H9 (cell line): ENCODE data around the gene GALNT5. TPM values are rescaled to one million over a fixed set of nuclear protein-coding genes. Genes with fewer than 3 reads are reported as not detected.
"Not testable (repeated sequence)": the region's sequence is repeated elsewhere in the genome, so short reads cannot be mapped to it uniquely, and the experiment has no call there.

Experiments used
- DNase-seq: peaks from one replicate; pipeline ENCODE4 v3.0.0-alpha.2; 2017
- H2AFZ ChIP-seq: one replicate; pipeline ENCODE4 v1.6.1; 2013; ENCODE audit warnings: mild to moderate bottlenecking, low read length, control low read depth, moderate library complexity
- H2AK5ac ChIP-seq: 2 replicates; pipeline ENCODE4 v1.6.1; 2013; ENCODE audit warnings: low read length, control low read depth, mixed read lengths; ENCODE audit not compliant: insufficient read length
- H2BK120ac ChIP-seq: one replicate; pipeline ENCODE4 v1.6.1; 2013; ENCODE audit warnings: low read depth, mild to moderate bottlenecking, low read length, control low read depth, inconsistent platforms; ENCODE audit not compliant: poor library complexity, severe bottlenecking
- H2BK12ac ChIP-seq: 2 replicates; pipeline ENCODE4 v1.6.1; 2013; ENCODE audit warnings: low read length, control low read depth, mixed read lengths, low read depth; ENCODE audit not compliant: insufficient read length
- H2BK15ac ChIP-seq: 2 replicates; pipeline ENCODE4 v1.6.1; 2013; ENCODE audit warnings: low read depth, low read length, control low read depth
- H2BK20ac ChIP-seq: one replicate; pipeline ENCODE4 v1.6.1; 2013; ENCODE audit warnings: low read depth, mild to moderate bottlenecking, low read length, control low read depth, inconsistent platforms; ENCODE audit not compliant: poor library complexity, severe bottlenecking
- H2BK5ac ChIP-seq: 2 replicates; pipeline ENCODE4 v1.6.1; 2013; ENCODE audit warnings: low read length, control low read depth, mixed read lengths; ENCODE audit not compliant: insufficient read length
- H3K14ac ChIP-seq: 2 replicates; pipeline ENCODE4 v1.6.1; 2013; ENCODE audit warnings: low read length, control low read depth; ENCODE audit not compliant: insufficient read depth
- H3K18ac ChIP-seq: 2 replicates; pipeline ENCODE4 v1.6.1; 2013; ENCODE audit warnings: low read depth, mild to moderate bottlenecking, mixed read lengths, low read length, control low read depth; ENCODE audit not compliant: insufficient read length
- H3K23ac ChIP-seq: 2 replicates; pipeline ENCODE4 v1.6.1; 2013; ENCODE audit warnings: low read length, control low read depth, mixed read lengths, low read depth; ENCODE audit not compliant: insufficient read length
- H3K23me2 ChIP-seq: 2 replicates; pipeline ENCODE4 v1.6.1; 2013; ENCODE audit warnings: low read depth, mild to moderate bottlenecking, mixed read lengths, low read length, control low read depth; ENCODE audit not compliant: insufficient read length, poor library complexity, severe bottlenecking
- H3K27ac ChIP-seq: 2 replicates; pipeline ENCODE4 v1.5.1; 2013; ENCODE audit warnings: low read length, control low read depth, mixed read lengths, low read depth; ENCODE audit not compliant: insufficient read length
- H3K27me3 ChIP-seq: 2 replicates; pipeline ENCODE4 v1.6.1; 2013; ENCODE audit warnings: low read length, control low read depth, inconsistent platforms; ENCODE audit not compliant: insufficient read depth
- H3K4ac ChIP-seq: 2 replicates; pipeline ENCODE4 v1.6.1; 2013; ENCODE audit warnings: low read depth, mild to moderate bottlenecking, control low read depth, inconsistent platforms, low read length, moderate library complexity
- H3K4me1 ChIP-seq: 2 replicates; pipeline ENCODE4 v1.6.1; 2013; ENCODE audit warnings: low read length, control low read depth, inconsistent platforms; ENCODE audit not compliant: insufficient read depth
- H3K4me2 ChIP-seq: 2 replicates; pipeline ENCODE4 v1.6.1; 2013; ENCODE audit warnings: low read length, control low read depth, mixed read lengths; ENCODE audit not compliant: insufficient read length, insufficient read depth
- H3K56ac ChIP-seq: 2 replicates; pipeline ENCODE4 v1.6.1; 2013; ENCODE audit warnings: low read depth, mild to moderate bottlenecking, mixed read lengths, low read length, control low read depth; ENCODE audit not compliant: insufficient read length
- H3K79me1 ChIP-seq: 2 replicates; pipeline ENCODE4 v1.6.1; 2013; ENCODE audit warnings: low read depth, mild to moderate bottlenecking, moderate library complexity, low read length, control low read depth, inconsistent platforms; ENCODE audit not compliant: insufficient read depth, poor library complexity, severe bottlenecking
- H3K79me2 ChIP-seq: 2 replicates; pipeline ENCODE4 v1.6.1; 2013; ENCODE audit warnings: low read length, control low read depth, inconsistent platforms; ENCODE audit not compliant: insufficient read depth
- H3K9ac ChIP-seq: 2 replicates; pipeline ENCODE4 v1.6.1; 2013; ENCODE audit warnings: low read length, control low read depth, mixed read lengths; ENCODE audit not compliant: insufficient read length; ENCODE audit errors: extremely low read depth
- H3K9me3 ChIP-seq: one replicate; pipeline ENCODE4 v1.6.1; 2013; ENCODE audit warnings: low read depth, low read length, inconsistent platforms; ENCODE audit not compliant: control insufficient read depth
- H3T11ph ChIP-seq: one replicate; pipeline ENCODE4 v1.6.1; 2013; ENCODE audit warnings: mild to moderate bottlenecking, low read length, control low read depth, inconsistent platforms
- H4K20me1 ChIP-seq: one replicate; pipeline ENCODE4 v1.6.1; 2013; ENCODE audit not compliant: control insufficient read depth, insufficient read length, insufficient read depth
- H4K5ac ChIP-seq: 2 replicates; pipeline ENCODE4 v1.6.1; 2013; ENCODE audit warnings: low read depth, mild to moderate bottlenecking, mixed read lengths, low read length, control low read depth; ENCODE audit not compliant: insufficient read length
- H4K8ac ChIP-seq: replicated peaks from 2 replicates; pipeline ENCODE4 v1.6.1; 2013; ENCODE audit warnings: low read length, control low read depth, mixed read lengths, low read depth; ENCODE audit not compliant: insufficient read length
- H4K91ac ChIP-seq: 2 replicates; pipeline ENCODE4 v1.6.1; 2013; ENCODE audit warnings: low read depth, mild to moderate bottlenecking, moderate library complexity, mixed read lengths, low read length, control low read depth; ENCODE audit not compliant: insufficient read length
- H3K27ac Mint-ChIP-seq, 3 experiments: 2 replicates in 2 of 3; 3 replicates in 1 of 3; pipeline ENCODE4 v1.8.0; 2020 to 2021; ENCODE audit warnings: mixed read lengths in 3 of 3, mild to moderate bottlenecking in 1 of 3, moderate library complexity in 1 of 3
- H3K27me3 Mint-ChIP-seq: 2 replicates; pipeline ENCODE4 v1.8.0; 2021; ENCODE audit warnings: low read depth, mild to moderate bottlenecking, moderate library complexity, mixed read lengths
- H3K36me3 Mint-ChIP-seq, 3 experiments: 2 replicates in 2 of 3; 3 replicates in 1 of 3; pipeline ENCODE4 v1.8.0; 2020 to 2021; ENCODE audit warnings: low read depth in 3 of 3, mixed read lengths in 3 of 3; ENCODE audit not compliant: insufficient read depth in 1 of 3
- H3K4me1 Mint-ChIP-seq, 2 experiments: 2 replicates each; pipeline ENCODE4 v1.8.0; 2020; ENCODE audit warnings: mixed read lengths in 2 of 2
- H3K4me3 Mint-ChIP-seq, 2 experiments: 2 replicates in 1 of 2; 3 replicates in 1 of 2; pipeline ENCODE4 v1.8.0; 2020 to 2021; ENCODE audit warnings: mild to moderate bottlenecking in 2 of 2, mixed read lengths in 2 of 2, moderate library complexity in 1 of 2
- H3K9me3 Mint-ChIP-seq, 2 experiments: 2 replicates in 1 of 2; 3 replicates in 1 of 2; pipeline ENCODE4 v1.8.0; 2020; ENCODE audit warnings: mild to moderate bottlenecking in 2 of 2, mixed read lengths in 2 of 2, moderate library complexity in 1 of 2
- WGBS: extraction: QIAGEN DNeasy Blood & Tissue Kit; methylation state at CpG from one replicate; pipeline ENCODE4 v1.1.7; 2013; ENCODE audit warnings: missing lambda C conversion rate, low lambda C conversion rate, mixed read lengths; ENCODE audit not compliant: insufficient read length; ENCODE audit errors: extremely low coverage; 5-methylcytosine and 5-hydroxymethylcytosine counted together
- total RNA-seq: library from RNA; stranded (reverse); gene quantifications from 2 replicates; pipeline ENCODE4 v1.2.1, GENCODE V29; 2021
- TF ChIP-seq, protein P1 (sequence below): fragments of 200-600 bp; sonication (generic); conservative IDR thresholded peaks from 3 replicates; pipeline ENCODE4 v1.8.0; 2021; ENCODE audit warnings: antibody characterized with exemption, mild to moderate bottlenecking

GALNT5 gene
- total RNA-seq, 1 experiment from 2014 or later: 0.17 TPM

DNA sequence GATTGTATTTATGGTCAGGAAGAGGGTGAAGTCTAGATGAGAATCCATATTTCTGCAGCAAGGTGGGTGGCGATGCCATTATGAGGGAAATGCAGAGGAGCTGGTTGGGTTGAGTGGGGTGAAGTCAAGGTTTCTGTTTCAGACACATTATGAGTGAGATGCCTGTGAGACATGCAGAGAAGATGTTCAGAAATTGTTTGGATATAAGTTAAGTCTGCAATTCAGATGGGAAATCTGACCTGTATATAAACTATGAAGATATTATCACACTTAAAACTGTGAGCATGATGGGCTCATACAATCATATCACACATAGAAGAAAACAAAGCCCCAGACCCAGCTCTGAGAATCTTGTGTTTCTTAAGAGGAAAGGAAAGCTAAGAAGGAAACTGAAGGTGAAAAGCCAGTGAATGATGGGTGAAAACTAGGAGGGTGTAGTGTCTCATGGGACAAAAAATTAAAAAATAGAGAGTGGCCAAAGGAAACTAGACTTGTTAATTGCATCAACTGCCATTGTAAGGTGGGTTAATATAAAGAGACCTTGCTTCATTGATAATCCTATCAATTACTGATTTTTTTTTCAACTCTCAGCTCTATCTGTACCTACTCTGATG lies 14.2 kb downstream of the GALNT5 start:
- H3K27me3 ChIP-seq: no peaks in the 10 kb centered on the region
- TF ChIP-seq, protein P1, sequence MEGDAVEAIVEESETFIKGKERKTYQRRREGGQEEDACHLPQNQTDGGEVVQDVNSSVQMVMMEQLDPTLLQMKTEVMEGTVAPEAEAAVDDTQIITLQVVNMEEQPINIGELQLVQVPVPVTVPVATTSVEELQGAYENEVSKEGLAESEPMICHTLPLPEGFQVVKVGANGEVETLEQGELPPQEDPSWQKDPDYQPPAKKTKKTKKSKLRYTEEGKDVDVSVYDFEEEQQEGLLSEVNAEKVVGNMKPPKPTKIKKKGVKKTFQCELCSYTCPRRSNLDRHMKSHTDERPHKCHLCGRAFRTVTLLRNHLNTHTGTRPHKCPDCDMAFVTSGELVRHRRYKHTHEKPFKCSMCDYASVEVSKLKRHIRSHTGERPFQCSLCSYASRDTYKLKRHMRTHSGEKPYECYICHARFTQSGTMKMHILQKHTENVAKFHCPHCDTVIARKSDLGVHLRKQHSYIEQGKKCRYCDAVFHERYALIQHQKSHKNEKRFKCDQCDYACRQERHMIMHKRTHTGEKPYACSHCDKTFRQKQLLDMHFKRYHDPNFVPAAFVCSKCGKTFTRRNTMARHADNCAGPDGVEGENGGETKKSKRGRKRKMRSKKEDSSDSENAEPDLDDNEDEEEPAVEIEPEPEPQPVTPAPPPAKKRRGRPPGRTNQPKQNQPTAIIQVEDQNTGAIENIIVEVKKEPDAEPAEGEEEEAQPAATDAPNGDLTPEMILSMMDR: no peak
- H2BK12ac ChIP-seq: no peak overlapping the region
- H3K9ac ChIP-seq: no peak overlapping the region
- no peak overlapping the region for H3K23ac ChIP-seq
- Mint-ChIP-seq H3K9me3 (peaks cover 0 to 2% of the 10 kb centered on the region in 2 experiments; a peak in 2 of 5 replicates), H3K4me3 (no peak overlapping the region), H3K36me3 (no peaks in the 10 kb centered on the region; a peak in 2 of 7 replicates), H3K27me3 (no peaks in the 10 kb centered on the region), H3K27ac (no peak overlapping the region), H3K4me1 (peaks cover 13 to 16% of the 10 kb centered on the region in 2 experiments)
- H3K23me2 ChIP-seq: no peaks in the 10 kb centered on the region
- no peak overlapping the region for H3K27ac ChIP-seq
- H3K9me3 ChIP-seq: no peaks in the 10 kb centered on the region
- no peak overlapping the region for H4K91ac ChIP-seq
- H3K4me1 ChIP-seq: no peaks in the 10 kb centered on the region; the same call in 1 of the 2 replicates
- H2BK120ac ChIP-seq: no peak overlapping the region
- H2BK20ac ChIP-seq: no peak overlapping the region
- no CpG with 5 or more reads among the region's 1 CpG for WGBS
- no peaks in the 10 kb centered on the region for H3K79me2 ChIP-seq
- no peak overlapping the region for H2BK5ac ChIP-seq
- H3K4ac ChIP-seq: no peak overlapping the region
- H4K5ac ChIP-seq: no peak overlapping the region
- H3K79me1 ChIP-seq: no peaks in the 10 kb centered on the region
- no peak overlapping the region for H3K18ac ChIP-seq
- no peak overlapping the region for H3K14ac ChIP-seq
- no peak overlapping the region for H2BK15ac ChIP-seq
- H3T11ph ChIP-seq: no peak overlapping the region
- H3K4me2 ChIP-seq: no peak overlapping the region
- H2AK5ac ChIP-seq: no peak overlapping the region
- H2AFZ ChIP-seq: no peak overlapping the region
- no peak overlapping the region for H4K8ac ChIP-seq
- H3K56ac ChIP-seq: no peak overlapping the region
- no peaks in the 10 kb centered on the region for H4K20me1 ChIP-seq
- no peak for DNase-seq

DNA sequence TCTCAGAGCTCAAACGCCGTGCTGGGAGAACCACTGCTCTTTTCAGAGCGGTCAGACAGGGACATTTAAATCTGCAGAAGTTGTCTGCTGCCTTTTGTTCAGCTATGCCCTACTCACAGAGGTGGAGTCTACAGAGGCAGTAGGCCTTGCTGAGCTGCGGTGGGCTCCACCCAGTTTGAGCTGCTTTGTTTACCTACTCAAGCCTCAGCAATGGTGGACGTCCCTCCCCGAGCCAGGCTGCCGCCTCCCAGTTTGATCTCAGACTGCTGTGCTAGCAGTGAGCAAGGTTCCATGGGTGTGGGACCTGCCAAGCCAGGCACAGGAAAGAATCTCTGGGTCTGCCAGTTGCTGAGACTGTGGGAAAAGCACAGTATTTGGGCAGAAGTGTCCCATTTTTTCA lies 21.8 kb downstream of the GALNT5 start:
- not testable (repeated sequence) for H3K23me2 ChIP-seq, H3K14ac ChIP-seq, H3K27me3 Mint-ChIP-seq, H4K8ac ChIP-seq, H3K4me3 Mint-ChIP-seq, H3K9ac ChIP-seq, H3T11ph ChIP-seq, H2BK120ac ChIP-seq, H3K23ac ChIP-seq, H3K9me3 ChIP-seq, H3K4ac ChIP-seq, H3K4me2 ChIP-seq, H2BK20ac ChIP-seq, H3K18ac ChIP-seq, H2BK12ac ChIP-seq, H3K79me1 ChIP-seq, H2BK5ac ChIP-seq, DNase-seq, H3K27ac Mint-ChIP-seq, H4K20me1 ChIP-seq, H3K27me3 ChIP-seq, H3K79me2 ChIP-seq, H3K36me3 Mint-ChIP-seq, H3K4me1 Mint-ChIP-seq, H4K91ac ChIP-seq, H3K4me1 ChIP-seq, H3K27ac ChIP-seq, H3K56ac ChIP-seq, H2AFZ ChIP-seq, H2BK15ac ChIP-seq, H2AK5ac ChIP-seq, H4K5ac ChIP-seq
- H3K9me3 Mint-ChIP-seq: peaks cover 2 to 11% of the 10 kb centered on the region in 2 experiments; a peak in 4 of 5 replicates
- no CpG with 5 or more reads among the region's 7 CpGs for WGBS
